Measurements from ENCODE around the gene CRABP2. TPM values are rescaled to one million over a fixed set of nuclear protein-coding genes. Genes with fewer than 3 reads are reported as not detected.
A peak's percentile ranks its signal among the peaks of the same experiment; 100 is the strongest.

The CRABP2 gene
- total and polyA plus RNA-seq, 2 of the 13 experiments (the other 11 are each of a cell fraction or from before 2014, with no cell fraction given) = 0.40 to 0.60 TPM

GRCh38 chr1:156725683-156726280 is 20.4 kb upstream of the CRABP2 start (continued):
- no peak for TF ChIP-seq ZNF570 (CRISPR knock-in tag; IDR thresholded peaks at IDR 0.05; ENCODE audit: borderline replicate concordance)
- no peak for TF ChIP-seq ARID2 (CRISPR knock-in tag; IDR thresholded peaks at IDR 0.05; ENCODE audit: borderline replicate concordance)
- TF ChIP-seq HOXA7 (CRISPR knock-in tag; IDR thresholded peaks at IDR 0.05) = no peak
- no peak for TF ChIP-seq NFE2 (CRISPR knock-in tag; IDR thresholded peaks at IDR 0.05)
- TF ChIP-seq GMEB2 (CRISPR knock-in tag; IDR thresholded peaks at IDR 0.05; ENCODE audit: low read depth) = no peak
- no peak for TF ChIP-seq ARNT2 (CRISPR knock-in tag; IDR thresholded peaks at IDR 0.05; ENCODE audit: low read depth)
- peak; percentile 45 for TF ChIP-seq MED1 (CRISPR knock-in tag; IDR thresholded peaks at IDR 0.05)
- TF ChIP-seq RFX1 (IDR thresholded peaks at IDR 0.05) = no peak
- TF ChIP-seq SYNCRIP (IDR thresholded peaks at IDR 0.05; ENCODE audit: insufficient read depth, low read depth, low read length) = no peak
- TF ChIP-seq HNRNPLL (IDR thresholded peaks at IDR 0.05; ENCODE audit: low read depth, low read length, poor library complexity, severe bottlenecking) = no peak
- no peak; the same call in 1 of the 2 replicates for TF ChIP-seq ZNF431 (CRISPR knock-in tag; IDR thresholded peaks at IDR 0.05; ENCODE audit: borderline replicate concordance, low read depth)
- TF ChIP-seq SIX1 (CRISPR knock-in tag; IDR thresholded peaks at IDR 0.05; ENCODE audit: borderline replicate concordance) = no peak
- no peak for TF ChIP-seq ZMAT5 (CRISPR knock-in tag; IDR thresholded peaks at IDR 0.05; ENCODE audit: borderline replicate concordance, low read depth)
- no peak for TF ChIP-seq ZHX2 (IDR thresholded peaks at IDR 0.05; ENCODE audit: low read depth)
- no peak for TF ChIP-seq ZHX2 (CRISPR knock-in tag; IDR thresholded peaks at IDR 0.05; ENCODE audit: borderline replicate concordance)
- TF ChIP-seq ZNF446 (CRISPR knock-in tag; IDR thresholded peaks at IDR 0.05) = no peak
- no peak for TF ChIP-seq CREB3 (CRISPR knock-in tag; IDR thresholded peaks at IDR 0.05)
- TF ChIP-seq LRRFIP1 (CRISPR knock-in tag; conservative IDR thresholded peaks at IDR 0.05) = no peak
- TF ChIP-seq ZNF850 (CRISPR knock-in tag; conservative IDR thresholded peaks at IDR 0.05) = no peak
